H9 (cell line): ENCODE results near the gene MAP3K20. TPM values are rescaled to one million over a fixed set of nuclear protein-coding genes. Genes with fewer than 3 reads are reported as not detected.

Experiments used
- DNase-seq: peaks from one replicate; pipeline ENCODE4 v3.0.0-alpha.2; 2017
- H2AFZ ChIP-seq: one replicate; pipeline ENCODE4 v1.6.1; 2013; ENCODE audit warnings: mild to moderate bottlenecking, low read length, control low read depth, moderate library complexity
- H2AK5ac ChIP-seq: 2 replicates; pipeline ENCODE4 v1.6.1; 2013; ENCODE audit warnings: low read length, control low read depth, mixed read lengths; ENCODE audit not compliant: insufficient read length
- H2BK120ac ChIP-seq: one replicate; pipeline ENCODE4 v1.6.1; 2013; ENCODE audit warnings: low read depth, mild to moderate bottlenecking, low read length, control low read depth, inconsistent platforms; ENCODE audit not compliant: poor library complexity, severe bottlenecking
- H2BK12ac ChIP-seq: 2 replicates; pipeline ENCODE4 v1.6.1; 2013; ENCODE audit warnings: low read length, control low read depth, mixed read lengths, low read depth; ENCODE audit not compliant: insufficient read length
- H2BK15ac ChIP-seq: 2 replicates; pipeline ENCODE4 v1.6.1; 2013; ENCODE audit warnings: low read depth, low read length, control low read depth
- H2BK20ac ChIP-seq: one replicate; pipeline ENCODE4 v1.6.1; 2013; ENCODE audit warnings: low read depth, mild to moderate bottlenecking, low read length, control low read depth, inconsistent platforms; ENCODE audit not compliant: poor library complexity, severe bottlenecking
- H2BK5ac ChIP-seq: 2 replicates; pipeline ENCODE4 v1.6.1; 2013; ENCODE audit warnings: low read length, control low read depth, mixed read lengths; ENCODE audit not compliant: insufficient read length
- H3K14ac ChIP-seq: 2 replicates; pipeline ENCODE4 v1.6.1; 2013; ENCODE audit warnings: low read length, control low read depth; ENCODE audit not compliant: insufficient read depth
- H3K18ac ChIP-seq: 2 replicates; pipeline ENCODE4 v1.6.1; 2013; ENCODE audit warnings: low read depth, mild to moderate bottlenecking, mixed read lengths, low read length, control low read depth; ENCODE audit not compliant: insufficient read length
- H3K23ac ChIP-seq: 2 replicates; pipeline ENCODE4 v1.6.1; 2013; ENCODE audit warnings: low read length, control low read depth, mixed read lengths, low read depth; ENCODE audit not compliant: insufficient read length
- H3K23me2 ChIP-seq: 2 replicates; pipeline ENCODE4 v1.6.1; 2013; ENCODE audit warnings: low read depth, mild to moderate bottlenecking, mixed read lengths, low read length, control low read depth; ENCODE audit not compliant: insufficient read length, poor library complexity, severe bottlenecking
- H3K27ac ChIP-seq: 2 replicates; pipeline ENCODE4 v1.5.1; 2013; ENCODE audit warnings: low read length, control low read depth, mixed read lengths, low read depth; ENCODE audit not compliant: insufficient read length
- H3K27me3 ChIP-seq: 2 replicates; pipeline ENCODE4 v1.6.1; 2013; ENCODE audit warnings: low read length, control low read depth, inconsistent platforms; ENCODE audit not compliant: insufficient read depth
- H3K4ac ChIP-seq: 2 replicates; pipeline ENCODE4 v1.6.1; 2013; ENCODE audit warnings: low read depth, mild to moderate bottlenecking, control low read depth, inconsistent platforms, low read length, moderate library complexity
- H3K4me1 ChIP-seq: 2 replicates; pipeline ENCODE4 v1.6.1; 2013; ENCODE audit warnings: low read length, control low read depth, inconsistent platforms; ENCODE audit not compliant: insufficient read depth
- H3K4me2 ChIP-seq: 2 replicates; pipeline ENCODE4 v1.6.1; 2013; ENCODE audit warnings: low read length, control low read depth, mixed read lengths; ENCODE audit not compliant: insufficient read length, insufficient read depth
- H3K56ac ChIP-seq: 2 replicates; pipeline ENCODE4 v1.6.1; 2013; ENCODE audit warnings: low read depth, mild to moderate bottlenecking, mixed read lengths, low read length, control low read depth; ENCODE audit not compliant: insufficient read length
- H3K79me1 ChIP-seq: 2 replicates; pipeline ENCODE4 v1.6.1; 2013; ENCODE audit warnings: low read depth, mild to moderate bottlenecking, moderate library complexity, low read length, control low read depth, inconsistent platforms; ENCODE audit not compliant: insufficient read depth, poor library complexity, severe bottlenecking
- H3K79me2 ChIP-seq: 2 replicates; pipeline ENCODE4 v1.6.1; 2013; ENCODE audit warnings: low read length, control low read depth, inconsistent platforms; ENCODE audit not compliant: insufficient read depth
- H3K9ac ChIP-seq: 2 replicates; pipeline ENCODE4 v1.6.1; 2013; ENCODE audit warnings: low read length, control low read depth, mixed read lengths; ENCODE audit not compliant: insufficient read length; ENCODE audit errors: extremely low read depth
- H3K9me3 ChIP-seq: one replicate; pipeline ENCODE4 v1.6.1; 2013; ENCODE audit warnings: low read depth, low read length, inconsistent platforms; ENCODE audit not compliant: control insufficient read depth
- H3T11ph ChIP-seq: one replicate; pipeline ENCODE4 v1.6.1; 2013; ENCODE audit warnings: mild to moderate bottlenecking, low read length, control low read depth, inconsistent platforms
- H4K20me1 ChIP-seq: one replicate; pipeline ENCODE4 v1.6.1; 2013; ENCODE audit not compliant: control insufficient read depth, insufficient read length, insufficient read depth
- H4K5ac ChIP-seq: 2 replicates; pipeline ENCODE4 v1.6.1; 2013; ENCODE audit warnings: low read depth, mild to moderate bottlenecking, mixed read lengths, low read length, control low read depth; ENCODE audit not compliant: insufficient read length
- H4K8ac ChIP-seq: replicated peaks from 2 replicates; pipeline ENCODE4 v1.6.1; 2013; ENCODE audit warnings: low read length, control low read depth, mixed read lengths, low read depth; ENCODE audit not compliant: insufficient read length
- H4K91ac ChIP-seq: 2 replicates; pipeline ENCODE4 v1.6.1; 2013; ENCODE audit warnings: low read depth, mild to moderate bottlenecking, moderate library complexity, mixed read lengths, low read length, control low read depth; ENCODE audit not compliant: insufficient read length
- H3K27ac Mint-ChIP-seq, 3 experiments: 2 replicates in 2 of 3; 3 replicates in 1 of 3; pipeline ENCODE4 v1.8.0; 2020 to 2021; ENCODE audit warnings: mixed read lengths in 3 of 3, mild to moderate bottlenecking in 1 of 3, moderate library complexity in 1 of 3
- H3K27me3 Mint-ChIP-seq: 2 replicates; pipeline ENCODE4 v1.8.0; 2021; ENCODE audit warnings: low read depth, mild to moderate bottlenecking, moderate library complexity, mixed read lengths
- H3K36me3 Mint-ChIP-seq, 3 experiments: 2 replicates in 2 of 3; 3 replicates in 1 of 3; pipeline ENCODE4 v1.8.0; 2020 to 2021; ENCODE audit warnings: low read depth in 3 of 3, mixed read lengths in 3 of 3; ENCODE audit not compliant: insufficient read depth in 1 of 3
- H3K4me1 Mint-ChIP-seq, 2 experiments: 2 replicates each; pipeline ENCODE4 v1.8.0; 2020; ENCODE audit warnings: mixed read lengths in 2 of 2
- H3K4me3 Mint-ChIP-seq, 2 experiments: 2 replicates in 1 of 2; 3 replicates in 1 of 2; pipeline ENCODE4 v1.8.0; 2020 to 2021; ENCODE audit warnings: mild to moderate bottlenecking in 2 of 2, mixed read lengths in 2 of 2, moderate library complexity in 1 of 2
- H3K9me3 Mint-ChIP-seq, 2 experiments: 2 replicates in 1 of 2; 3 replicates in 1 of 2; pipeline ENCODE4 v1.8.0; 2020; ENCODE audit warnings: mild to moderate bottlenecking in 2 of 2, mixed read lengths in 2 of 2, moderate library complexity in 1 of 2
- CTCF ChIP-seq: fragments of 200-600 bp; sonication (generic); conservative IDR thresholded peaks from 3 replicates; pipeline ENCODE4 v1.8.0; 2021; ENCODE audit warnings: antibody characterized with exemption, mild to moderate bottlenecking
- WGBS: extraction: QIAGEN DNeasy Blood & Tissue Kit; methylation state at CpG from one replicate; pipeline ENCODE4 v1.1.7; 2013; ENCODE audit warnings: missing lambda C conversion rate, low lambda C conversion rate, mixed read lengths; ENCODE audit not compliant: insufficient read length; ENCODE audit errors: extremely low coverage; 5-methylcytosine and 5-hydroxymethylcytosine counted together
- total RNA-seq: library from RNA; stranded (reverse); gene quantifications from 2 replicates; pipeline ENCODE4 v1.2.1, GENCODE V29; 2021

Gene MAP3K20
- total RNA-seq, 1 experiment from 2014 or later, result 8.7 TPM

DNA sequence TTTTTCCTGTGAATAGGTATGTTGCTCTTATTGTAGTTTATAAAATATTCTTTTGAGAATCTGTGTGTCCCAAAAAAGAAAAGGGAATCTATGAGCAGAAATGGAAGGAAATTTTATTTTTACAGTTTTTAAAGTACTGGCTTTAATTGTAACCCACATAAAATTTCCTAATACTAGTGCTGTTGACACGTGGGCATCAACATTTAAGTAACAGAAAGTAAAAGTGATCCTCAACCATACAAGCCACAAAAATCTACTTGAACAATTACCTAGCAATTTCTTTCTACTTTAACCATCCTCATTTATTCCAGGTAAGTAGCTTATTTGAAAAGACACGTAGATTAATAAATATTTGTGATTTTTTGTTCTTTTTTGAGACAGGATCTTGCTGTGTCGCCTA lies 62.0 kb downstream of the MAP3K20 start:
- no CpG with 5 or more reads among the region's 3 CpGs for WGBS
- TF ChIP-seq CTCF, result no peak

More for the DNA sequence above, 62.0 kb downstream of the MAP3K20 start:
- H2BK20ac ChIP-seq, result no peak overlapping the region
- H3K27ac Mint-ChIP-seq, result no peak overlapping the region
- H3K36me3 Mint-ChIP-seq, result peaks cover 10 to 22% (median 12%) of the 10 kb centered on the region in 3 experiments
- no peaks in the 10 kb centered on the region; the same call in 1 of the 2 replicates for H3K4me1 ChIP-seq
- no peak overlapping the region for H2BK12ac ChIP-seq
- H2AK5ac ChIP-seq, result no peak overlapping the region
- no peak overlapping the region for H2BK15ac ChIP-seq
- H3K27ac ChIP-seq, result no peak overlapping the region
- no peak overlapping the region for H3K18ac ChIP-seq
- H3K4me1 Mint-ChIP-seq, result peaks cover 22 to 23% of the 10 kb centered on the region in 2 experiments
- no peak overlapping the region for H3K23ac ChIP-seq
- H3K79me1 ChIP-seq, result no peaks in the 10 kb centered on the region
- H2BK5ac ChIP-seq, result no peak overlapping the region
- no peak overlapping the region for H3K4ac ChIP-seq
- no peak for DNase-seq
- no peak overlapping the region for H4K8ac ChIP-seq
- H3K27me3 ChIP-seq, result no peaks in the 10 kb centered on the region
- no peak overlapping the region for H3T11ph ChIP-seq
- H3K79me2 ChIP-seq, result no peaks in the 10 kb centered on the region
- H4K91ac ChIP-seq, result no peak overlapping the region
- H3K4me3 Mint-ChIP-seq, result no peak overlapping the region
- no peak overlapping the region for H4K5ac ChIP-seq
- no peak overlapping the region for H3K4me2 ChIP-seq
- H3K9ac ChIP-seq, result no peak overlapping the region
- H3K9me3 Mint-ChIP-seq, result peaks cover 14 to 17% of the 10 kb centered on the region in 2 experiments
- no peak overlapping the region for H3K56ac ChIP-seq
- H3K23me2 ChIP-seq, result no peaks in the 10 kb centered on the region
- no peaks in the 10 kb centered on the region for H3K9me3 ChIP-seq
- no peak overlapping the region for H2BK120ac ChIP-seq
- no peak overlapping the region for H2AFZ ChIP-seq
- H3K27me3 Mint-ChIP-seq, result no peaks in the 10 kb centered on the region; the same call in 1 of the 2 replicates
- no peak overlapping the region for H3K14ac ChIP-seq
- no peaks in the 10 kb centered on the region for H4K20me1 ChIP-seq
